ENCODE measurements around the gene MCF2L.

DNA sequence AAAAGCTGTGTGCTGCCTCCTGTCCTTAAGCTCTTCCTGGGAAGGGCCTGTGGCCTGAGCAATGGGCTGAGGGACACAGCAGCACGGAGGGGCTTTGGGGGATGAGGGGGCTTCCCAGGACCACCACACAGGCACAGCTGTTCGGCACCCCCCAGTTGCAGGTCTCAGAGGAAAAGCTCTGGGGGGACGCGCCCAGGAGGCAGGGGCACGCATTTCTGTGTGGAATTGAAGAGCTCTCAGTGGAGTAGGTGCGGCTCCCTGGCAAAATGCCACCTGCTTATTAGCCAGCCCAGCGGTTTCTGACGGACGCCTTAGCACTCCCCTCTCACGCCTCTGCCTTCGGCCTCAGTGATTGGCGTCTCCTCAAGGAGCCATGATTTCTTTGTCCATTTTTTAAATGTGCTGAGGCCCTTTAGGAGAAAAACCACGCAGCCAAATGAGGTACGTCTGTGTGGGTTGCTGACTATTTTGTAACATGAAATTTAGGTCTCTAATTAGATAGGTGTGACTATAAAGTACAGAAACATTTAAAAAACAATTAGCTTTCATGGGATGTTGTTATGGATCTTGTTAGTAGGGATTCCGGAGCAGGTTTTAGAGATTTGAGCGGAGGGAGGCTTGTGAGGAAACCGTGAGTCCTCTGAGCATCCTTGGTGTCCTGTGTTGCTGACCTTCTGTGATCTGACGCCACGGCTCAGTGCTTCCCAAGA is 4.0 kb downstream of the MCF2L start:
- no peak for TF ChIP-seq POLR2AphosphoS5 (IDR thresholded peaks at IDR 0.05; ENCODE audit: low read depth, low read length)
- TF ChIP-seq, protein P1, sequence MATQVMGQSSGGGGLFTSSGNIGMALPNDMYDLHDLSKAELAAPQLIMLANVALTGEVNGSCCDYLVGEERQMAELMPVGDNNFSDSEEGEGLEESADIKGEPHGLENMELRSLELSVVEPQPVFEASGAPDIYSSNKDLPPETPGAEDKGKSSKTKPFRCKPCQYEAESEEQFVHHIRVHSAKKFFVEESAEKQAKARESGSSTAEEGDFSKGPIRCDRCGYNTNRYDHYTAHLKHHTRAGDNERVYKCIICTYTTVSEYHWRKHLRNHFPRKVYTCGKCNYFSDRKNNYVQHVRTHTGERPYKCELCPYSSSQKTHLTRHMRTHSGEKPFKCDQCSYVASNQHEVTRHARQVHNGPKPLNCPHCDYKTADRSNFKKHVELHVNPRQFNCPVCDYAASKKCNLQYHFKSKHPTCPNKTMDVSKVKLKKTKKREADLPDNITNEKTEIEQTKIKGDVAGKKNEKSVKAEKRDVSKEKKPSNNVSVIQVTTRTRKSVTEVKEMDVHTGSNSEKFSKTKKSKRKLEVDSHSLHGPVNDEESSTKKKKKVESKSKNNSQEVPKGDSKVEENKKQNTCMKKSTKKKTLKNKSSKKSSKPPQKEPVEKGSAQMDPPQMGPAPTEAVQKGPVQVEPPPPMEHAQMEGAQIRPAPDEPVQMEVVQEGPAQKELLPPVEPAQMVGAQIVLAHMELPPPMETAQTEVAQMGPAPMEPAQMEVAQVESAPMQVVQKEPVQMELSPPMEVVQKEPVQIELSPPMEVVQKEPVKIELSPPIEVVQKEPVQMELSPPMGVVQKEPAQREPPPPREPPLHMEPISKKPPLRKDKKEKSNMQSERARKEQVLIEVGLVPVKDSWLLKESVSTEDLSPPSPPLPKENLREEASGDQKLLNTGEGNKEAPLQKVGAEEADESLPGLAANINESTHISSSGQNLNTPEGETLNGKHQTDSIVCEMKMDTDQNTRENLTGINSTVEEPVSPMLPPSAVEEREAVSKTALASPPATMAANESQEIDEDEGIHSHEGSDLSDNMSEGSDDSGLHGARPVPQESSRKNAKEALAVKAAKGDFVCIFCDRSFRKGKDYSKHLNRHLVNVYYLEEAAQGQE (IDR thresholded peaks at IDR 0.05; ENCODE audit: insufficient read depth in 1 of 2, low read depth in 2 of 2, low read length in 2 of 2) = no peak
- no peak for TF ChIP-seq TAF1 (IDR thresholded peaks at IDR 0.05; ENCODE audit: borderline replicate concordance, insufficient read depth, low read length)
